HepG2 (cell line): ENCODE data around the gene NUDT15. TPM values are rescaled to one million over a fixed set of nuclear protein-coding genes. Genes with fewer than 3 reads are reported as not detected.

Source experiments
- DPF2 ChIP-seq: sonication (generic); formaldehyde crosslinking; IDR thresholded peaks from 2 replicates; pipeline ENCODE4 v1.4.0; 2020; ENCODE audit warnings: mild to moderate bottlenecking, low read depth, missing genetic modification reagents, borderline replicate concordance
- GFI1 ChIP-seq: sonication (generic); formaldehyde crosslinking; IDR thresholded peaks from 2 replicates; pipeline ENCODE4 v1.5.0; 2020; ENCODE audit warnings: missing genetic modification reagents, mild to moderate bottlenecking, borderline replicate concordance
- HOXA9 ChIP-seq: sonication (generic); formaldehyde crosslinking; IDR thresholded peaks from 2 replicates; pipeline ENCODE4 v1.8.1; 2022; ENCODE audit warnings: missing genetic modification reagents, mild to moderate bottlenecking, moderate library complexity, borderline replicate concordance
- NCOA2 ChIP-seq: sonication (generic); formaldehyde crosslinking; IDR thresholded peaks from 2 replicates; pipeline ENCODE4 v1.8.0; 2022; ENCODE audit warnings: inconsistent platforms
- NONO ChIP-seq, 2 experiments: fragments of 450-650 bp in 1 of 2; sonication (generic) in 1 of 2; formaldehyde crosslinking in 1 of 2; IDR thresholded peaks in 1 of 2; conservative IDR thresholded peaks in 1 of 2; 2 replicates each; pipeline versions ENCODE4 v1.6.1 to v1.8.0; 2017 to 2022; ENCODE audit warnings: mild to moderate bottlenecking in 1 of 2, missing genetic modification reagents in 1 of 2, moderate library complexity in 1 of 2
- NR1H2 ChIP-seq: sonication (generic); formaldehyde crosslinking; IDR thresholded peaks from 2 replicates; pipeline ENCODE4 v1.8.1; 2022; ENCODE audit warnings: low read depth, missing genetic modification reagents, borderline replicate concordance
- PPARG ChIP-seq: conservative IDR thresholded peaks from 2 replicates; pipeline ENCODE4 v1.6.1; 2016; ENCODE audit warnings: missing biosample characterization, missing genetic modification reagents
- SMC3 ChIP-seq: IDR thresholded peaks from 2 replicates; pipeline ENCODE4 v1.6.1; 2011; ENCODE audit warnings: low read length, improper control_type of control experiment
- SOX5 ChIP-seq: IDR thresholded peaks from 2 replicates; pipeline ENCODE4 v1.6.1; 2016; ENCODE audit warnings: borderline replicate concordance
- TSC22D2 ChIP-seq: sonication (generic); formaldehyde crosslinking; IDR thresholded peaks from 2 replicates; pipeline ENCODE4 v1.5.1; 2020; ENCODE audit warnings: missing genetic modification reagents, mild to moderate bottlenecking, borderline replicate concordance
- XBP1 ChIP-seq: sonication (generic); formaldehyde crosslinking; IDR thresholded peaks from 2 replicates; pipeline ENCODE4 v1.5.0; 2020; ENCODE audit warnings: missing genetic modification reagents
- ZNF614 ChIP-seq: IDR thresholded peaks from 2 replicates; pipeline ENCODE4 v1.6.1; 2018; ENCODE audit warnings: missing biosample characterization, missing genetic modification reagents, inconsistent platforms, borderline replicate concordance
- ZNF644 ChIP-seq: IDR thresholded peaks from 2 replicates; pipeline ENCODE4 v1.6.1; 2016; ENCODE audit warnings: low read depth
- ZNF720 ChIP-seq: sonication (generic); formaldehyde crosslinking; IDR thresholded peaks from 2 replicates; pipeline ENCODE4 v1.4.0; 2020; ENCODE audit warnings: missing genetic modification reagents
- ZNF766 ChIP-seq: sonication (generic); formaldehyde crosslinking; IDR thresholded peaks from 2 replicates; pipeline ENCODE4 v1.5.0; 2020; ENCODE audit warnings: missing genetic modification reagents, borderline replicate concordance
- polyA plus RNA-seq, 8 experiments: library from polyadenylated mRNA; depleted of rRNA in 3 of 8; stranded (reverse) in 7 of 8; unstranded in 1 of 8; fragments of >200 nt; fragmentation: Illumina TruSeq in 4 of 8; extraction: Trizol in 4 of 8; gene quantifications; 2 replicates each; pipeline versions ENCODE4 v1.2.1 to v1.2.3, GENCODE V29; 2011 to 2016; ENCODE audit warnings: low read depth in 4 of 8, missing spikeins in 1 of 8, mixed read lengths in 1 of 8; ENCODE audit not compliant: insufficient read depth in 1 of 8
- total RNA-seq, 5 experiments: library from RNA; depleted of rRNA; stranded (reverse); fragments of >200 nt; fragmentation: Illumina TruSeq; extraction: Trizol; gene quantifications; 2 replicates each; pipeline ENCODE4 v1.2.3, GENCODE V29; 2016; ENCODE audit warnings: low read depth in 1 of 5
- TF ChIP-seq, protein P1 (sequence below): IDR thresholded peaks from 2 replicates; pipeline ENCODE4 v1.6.1; 2016; ENCODE audit warnings: missing genetic modification reagents, missing compliant biosample characterization
- TF ChIP-seq, protein P2 (sequence below): sonication (generic); formaldehyde crosslinking; IDR thresholded peaks from 2 replicates; pipeline ENCODE4; 2020; ENCODE audit warnings: missing genetic modification reagents, mild to moderate bottlenecking, borderline replicate concordance
- TF ChIP-seq, protein P3 (sequence below): sonication (generic); formaldehyde crosslinking; IDR thresholded peaks from 2 replicates; pipeline ENCODE4 v1.4.0; 2020; ENCODE audit warnings: missing genetic modification reagents
- TF ChIP-seq, protein P4 (sequence below): sonication (generic); formaldehyde crosslinking; IDR thresholded peaks from 2 replicates; pipeline ENCODE4 v1.8.1; 2023; ENCODE audit warnings: mild to moderate bottlenecking, missing genetic modification reagents
- TF ChIP-seq, protein P5 (sequence below): sonication (generic); formaldehyde crosslinking; IDR thresholded peaks from 2 replicates; pipeline ENCODE4 v1.5.1; 2020; ENCODE audit warnings: mild to moderate bottlenecking, missing genetic modification reagents, borderline replicate concordance

The NUDT15 gene
- total and polyA plus RNA-seq, 2 of the 13 experiments (the other 11 are each of a cell fraction or from before 2014, with no cell fraction given), result 21.3 to 47.3 TPM

DNA sequence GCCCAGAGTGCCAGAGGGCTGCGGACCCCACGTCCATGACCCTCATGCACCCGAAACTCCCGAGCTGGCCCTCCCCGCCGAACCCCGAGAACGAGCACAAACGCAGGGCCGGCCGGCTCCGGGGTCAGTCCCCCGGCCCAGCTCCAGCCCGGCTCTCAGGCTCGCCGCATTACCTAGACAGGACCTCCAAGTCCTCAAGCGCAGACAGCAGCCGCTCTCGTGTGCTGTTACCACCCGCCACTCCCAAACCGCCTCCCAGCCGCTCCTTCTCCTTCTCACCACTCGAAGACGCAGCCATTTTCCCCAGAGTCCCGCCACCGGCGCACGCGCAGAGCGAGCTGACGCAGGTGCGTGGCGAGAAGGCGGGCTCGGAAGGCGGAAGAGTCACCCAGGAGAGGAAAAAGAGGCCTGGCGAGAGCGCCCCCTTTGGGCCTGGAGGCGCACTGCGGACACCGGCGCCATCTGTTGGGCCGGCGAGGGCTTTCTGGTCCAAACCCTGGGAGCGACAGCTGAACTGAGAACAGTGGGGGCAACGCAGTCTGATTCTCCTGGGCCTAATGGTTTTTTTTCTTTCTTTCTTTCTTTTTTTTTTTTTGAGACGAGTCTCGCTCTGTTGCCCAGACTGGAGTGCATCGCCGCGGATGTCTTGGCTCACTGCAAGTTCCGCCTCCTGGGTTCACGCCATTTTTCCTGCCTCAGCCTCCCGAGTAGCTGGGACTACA, 57.4 kb downstream of the NUDT15 start, which contains the start of gene MED4 (continued):
- TF ChIP-seq ZNF720 (no peak), XBP1 (CRISPR knock-in tag) (no peak), SMC3 (peak; percentile 53), TSC22D2 (CRISPR knock-in tag) (peak; percentile 95; the same call in 1 of the 2 replicates), ZNF614 (CRISPR knock-in tag) (peak; percentile 88; the same call in 1 of the 2 replicates), NONO (IDR thresholded peaks at IDR 0.05) (no peak), NONO (CRISPR knock-in tag; conservative IDR thresholded peaks at IDR 0.05) (peak; percentile 96), SOX5 (CRISPR knock-in tag) (peak; percentile 75), HOXA9 (CRISPR knock-in tag) (no peak), ZNF644 (CRISPR knock-in tag) (peak; percentile 77; the same call in 1 of the 2 replicates), DPF2 (no peak), ZNF766 (CRISPR knock-in tag) (no peak), PPARG (CRISPR knock-in tag) (peak; percentile 72), NR1H2 (CRISPR knock-in tag) (0 out of 2 replicates have a peak, but pooled peaks have one; percentile 18), NCOA2 (peak; percentile 72; the same call in 1 of the 2 replicates), GFI1 (CRISPR knock-in tag) (no peak; the same call in 1 of the 2 replicates)
- TF ChIP-seq, protein P1, sequence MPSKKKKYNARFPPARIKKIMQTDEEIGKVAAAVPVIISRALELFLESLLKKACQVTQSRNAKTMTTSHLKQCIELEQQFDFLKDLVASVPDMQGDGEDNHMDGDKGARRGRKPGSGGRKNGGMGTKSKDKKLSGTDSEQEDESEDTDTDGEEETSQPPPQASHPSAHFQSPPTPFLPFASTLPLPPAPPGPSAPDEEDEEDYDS (CRISPR knock-in tag), result peak; percentile 79; the same call in 1 of the 2 replicates
- TF ChIP-seq, protein P2, sequence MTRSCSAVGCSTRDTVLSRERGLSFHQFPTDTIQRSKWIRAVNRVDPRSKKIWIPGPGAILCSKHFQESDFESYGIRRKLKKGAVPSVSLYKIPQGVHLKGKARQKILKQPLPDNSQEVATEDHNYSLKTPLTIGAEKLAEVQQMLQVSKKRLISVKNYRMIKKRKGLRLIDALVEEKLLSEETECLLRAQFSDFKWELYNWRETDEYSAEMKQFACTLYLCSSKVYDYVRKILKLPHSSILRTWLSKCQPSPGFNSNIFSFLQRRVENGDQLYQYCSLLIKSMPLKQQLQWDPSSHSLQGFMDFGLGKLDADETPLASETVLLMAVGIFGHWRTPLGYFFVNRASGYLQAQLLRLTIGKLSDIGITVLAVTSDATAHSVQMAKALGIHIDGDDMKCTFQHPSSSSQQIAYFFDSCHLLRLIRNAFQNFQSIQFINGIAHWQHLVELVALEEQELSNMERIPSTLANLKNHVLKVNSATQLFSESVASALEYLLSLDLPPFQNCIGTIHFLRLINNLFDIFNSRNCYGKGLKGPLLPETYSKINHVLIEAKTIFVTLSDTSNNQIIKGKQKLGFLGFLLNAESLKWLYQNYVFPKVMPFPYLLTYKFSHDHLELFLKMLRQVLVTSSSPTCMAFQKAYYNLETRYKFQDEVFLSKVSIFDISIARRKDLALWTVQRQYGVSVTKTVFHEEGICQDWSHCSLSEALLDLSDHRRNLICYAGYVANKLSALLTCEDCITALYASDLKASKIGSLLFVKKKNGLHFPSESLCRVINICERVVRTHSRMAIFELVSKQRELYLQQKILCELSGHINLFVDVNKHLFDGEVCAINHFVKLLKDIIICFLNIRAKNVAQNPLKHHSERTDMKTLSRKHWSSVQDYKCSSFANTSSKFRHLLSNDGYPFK (CRISPR knock-in tag), result peak; percentile 94
- TF ChIP-seq, protein P3, sequence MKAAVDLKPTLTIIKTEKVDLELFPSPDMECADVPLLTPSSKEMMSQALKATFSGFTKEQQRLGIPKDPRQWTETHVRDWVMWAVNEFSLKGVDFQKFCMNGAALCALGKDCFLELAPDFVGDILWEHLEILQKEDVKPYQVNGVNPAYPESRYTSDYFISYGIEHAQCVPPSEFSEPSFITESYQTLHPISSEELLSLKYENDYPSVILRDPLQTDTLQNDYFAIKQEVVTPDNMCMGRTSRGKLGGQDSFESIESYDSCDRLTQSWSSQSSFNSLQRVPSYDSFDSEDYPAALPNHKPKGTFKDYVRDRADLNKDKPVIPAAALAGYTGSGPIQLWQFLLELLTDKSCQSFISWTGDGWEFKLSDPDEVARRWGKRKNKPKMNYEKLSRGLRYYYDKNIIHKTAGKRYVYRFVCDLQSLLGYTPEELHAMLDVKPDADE, result no peak
- TF ChIP-seq, protein P4, sequence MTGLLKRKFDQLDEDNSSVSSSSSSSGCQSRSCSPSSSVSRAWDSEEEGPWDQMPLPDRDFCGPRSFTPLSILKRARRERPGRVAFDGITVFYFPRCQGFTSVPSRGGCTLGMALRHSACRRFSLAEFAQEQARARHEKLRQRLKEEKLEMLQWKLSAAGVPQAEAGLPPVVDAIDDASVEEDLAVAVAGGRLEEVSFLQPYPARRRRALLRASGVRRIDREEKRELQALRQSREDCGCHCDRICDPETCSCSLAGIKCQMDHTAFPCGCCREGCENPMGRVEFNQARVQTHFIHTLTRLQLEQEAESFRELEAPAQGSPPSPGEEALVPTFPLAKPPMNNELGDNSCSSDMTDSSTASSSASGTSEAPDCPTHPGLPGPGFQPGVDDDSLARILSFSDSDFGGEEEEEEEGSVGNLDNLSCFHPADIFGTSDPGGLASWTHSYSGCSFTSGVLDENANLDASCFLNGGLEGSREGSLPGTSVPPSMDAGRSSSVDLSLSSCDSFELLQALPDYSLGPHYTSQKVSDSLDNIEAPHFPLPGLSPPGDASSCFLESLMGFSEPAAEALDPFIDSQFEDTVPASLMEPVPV, result no peak
- TF ChIP-seq, protein P5, sequence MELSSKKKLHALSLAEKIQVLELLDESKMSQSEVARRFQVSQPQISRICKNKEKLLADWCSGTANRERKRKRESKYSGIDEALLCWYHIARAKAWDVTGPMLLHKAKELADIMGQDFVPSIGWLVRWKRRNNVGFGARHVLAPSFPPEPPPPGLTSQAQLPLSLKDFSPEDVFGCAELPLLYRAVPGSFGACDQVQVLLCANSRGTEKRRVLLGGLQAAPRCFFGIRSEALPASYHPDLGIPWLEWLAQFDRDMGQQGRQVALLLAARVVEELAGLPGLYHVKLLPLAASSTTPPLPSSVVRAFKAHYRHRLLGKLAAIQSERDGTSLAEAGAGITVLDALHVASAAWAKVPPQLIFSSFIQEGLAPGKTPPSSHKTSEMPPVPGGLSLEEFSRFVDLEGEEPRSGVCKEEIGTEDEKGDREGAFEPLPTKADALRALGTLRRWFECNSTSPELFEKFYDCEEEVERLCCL, result no peak
